Osteocyte (in vitro differentiated cells): ENCODE data around the gene MAF. TPM values are rescaled to one million over a fixed set of nuclear protein-coding genes. Genes with fewer than 3 reads are reported as not detected.

Experiments
- DNase-seq: peaks from one replicate; pipeline ENCODE4 v3.0.0; 2021; ENCODE audit warnings: mixed read lengths; ENCODE audit not compliant: unreplicated experiment; ENCODE audit errors: extremely low spot score
- H3K27ac Mint-ChIP-seq: one replicate; pipeline ENCODE4 v1.8.0; 2021; ENCODE audit warnings: mild to moderate bottlenecking, mixed read lengths; ENCODE audit not compliant: unreplicated experiment
- H3K27me3 Mint-ChIP-seq: one replicate; pipeline ENCODE4 v1.8.0; 2021; ENCODE audit warnings: mixed read lengths; ENCODE audit not compliant: unreplicated experiment
- H3K36me3 Mint-ChIP-seq: one replicate; pipeline ENCODE4 v1.8.0; 2021; ENCODE audit warnings: mixed read lengths; ENCODE audit not compliant: unreplicated experiment
- H3K4me1 Mint-ChIP-seq: one replicate; pipeline ENCODE4 v1.8.0; 2021; ENCODE audit warnings: mixed read lengths; ENCODE audit not compliant: unreplicated experiment
- H3K4me3 Mint-ChIP-seq: one replicate; pipeline ENCODE4 v1.8.0; 2021; ENCODE audit warnings: mild to moderate bottlenecking, moderate library complexity, mixed read lengths; ENCODE audit not compliant: unreplicated experiment
- H3K9me3 Mint-ChIP-seq: one replicate; pipeline ENCODE4 v1.8.0; 2021; ENCODE audit warnings: mixed read lengths; ENCODE audit not compliant: unreplicated experiment
- total RNA-seq: library from RNA; stranded (reverse); gene quantifications from 2 replicates; pipeline ENCODE4 v1.2.1, GENCODE V29; 2021
- TF ChIP-seq, protein P1 (sequence below): fragments of 200-600 bp; sonication (generic); IDR thresholded peaks from 2 replicates; pipeline ENCODE4 v1.5.0; 2021; ENCODE audit warnings: antibody characterized with exemption, mild to moderate bottlenecking, moderate library complexity

Gene MAF
- total RNA-seq, 1 donor from 2014 or later: 63.6 TPM

GRCh38 chr16:79573884-79574283 lies 26.7 kb downstream of the MAF start:
- DNase-seq: no peak
- H3K27ac Mint-ChIP-seq: no peak overlapping the region
- no peaks in the 10 kb centered on the region for H3K36me3 Mint-ChIP-seq

GRCh38 chr16:79573071-79573470 lies 27.5 kb downstream of the MAF start:
- no peaks in the 10 kb centered on the region for H3K9me3 Mint-ChIP-seq

More at GRCh38 chr16:79573884-79574283, 26.7 kb downstream of the MAF start:
- Mint-ChIP-seq H3K9me3 (no peaks in the 10 kb centered on the region), H3K27me3 (peaks cover 7% of the 10 kb centered on the region), H3K4me3 (no peak overlapping the region), H3K4me1 (peaks cover 19% of the 10 kb centered on the region)
- TF ChIP-seq, protein P1, sequence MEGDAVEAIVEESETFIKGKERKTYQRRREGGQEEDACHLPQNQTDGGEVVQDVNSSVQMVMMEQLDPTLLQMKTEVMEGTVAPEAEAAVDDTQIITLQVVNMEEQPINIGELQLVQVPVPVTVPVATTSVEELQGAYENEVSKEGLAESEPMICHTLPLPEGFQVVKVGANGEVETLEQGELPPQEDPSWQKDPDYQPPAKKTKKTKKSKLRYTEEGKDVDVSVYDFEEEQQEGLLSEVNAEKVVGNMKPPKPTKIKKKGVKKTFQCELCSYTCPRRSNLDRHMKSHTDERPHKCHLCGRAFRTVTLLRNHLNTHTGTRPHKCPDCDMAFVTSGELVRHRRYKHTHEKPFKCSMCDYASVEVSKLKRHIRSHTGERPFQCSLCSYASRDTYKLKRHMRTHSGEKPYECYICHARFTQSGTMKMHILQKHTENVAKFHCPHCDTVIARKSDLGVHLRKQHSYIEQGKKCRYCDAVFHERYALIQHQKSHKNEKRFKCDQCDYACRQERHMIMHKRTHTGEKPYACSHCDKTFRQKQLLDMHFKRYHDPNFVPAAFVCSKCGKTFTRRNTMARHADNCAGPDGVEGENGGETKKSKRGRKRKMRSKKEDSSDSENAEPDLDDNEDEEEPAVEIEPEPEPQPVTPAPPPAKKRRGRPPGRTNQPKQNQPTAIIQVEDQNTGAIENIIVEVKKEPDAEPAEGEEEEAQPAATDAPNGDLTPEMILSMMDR: no peak

GRCh38 chr16:79571903-79572535 lies 28.5 kb downstream of the MAF start:
- Mint-ChIP-seq H3K27me3 (peaks cover 7% of the 10 kb centered on the region), H3K9me3 (no peaks in the 10 kb centered on the region), H3K4me3 (no peak overlapping the region), H3K27ac (no peak overlapping the region), H3K36me3 (no peaks in the 10 kb centered on the region), H3K4me1 (peaks cover 19% of the 10 kb centered on the region)
- no peak for DNase-seq
- TF ChIP-seq, protein P1: no peak

More at GRCh38 chr16:79573071-79573470, 27.5 kb downstream of the MAF start:
- Mint-ChIP-seq H3K4me1 (peaks cover 19% of the 10 kb centered on the region), H3K36me3 (no peaks in the 10 kb centered on the region), H3K4me3 (no peak overlapping the region), H3K27ac (no peak overlapping the region), H3K27me3 (peaks cover 7% of the 10 kb centered on the region)
- DNase-seq: no peak
- TF ChIP-seq, protein P1: no peak

DNA sequence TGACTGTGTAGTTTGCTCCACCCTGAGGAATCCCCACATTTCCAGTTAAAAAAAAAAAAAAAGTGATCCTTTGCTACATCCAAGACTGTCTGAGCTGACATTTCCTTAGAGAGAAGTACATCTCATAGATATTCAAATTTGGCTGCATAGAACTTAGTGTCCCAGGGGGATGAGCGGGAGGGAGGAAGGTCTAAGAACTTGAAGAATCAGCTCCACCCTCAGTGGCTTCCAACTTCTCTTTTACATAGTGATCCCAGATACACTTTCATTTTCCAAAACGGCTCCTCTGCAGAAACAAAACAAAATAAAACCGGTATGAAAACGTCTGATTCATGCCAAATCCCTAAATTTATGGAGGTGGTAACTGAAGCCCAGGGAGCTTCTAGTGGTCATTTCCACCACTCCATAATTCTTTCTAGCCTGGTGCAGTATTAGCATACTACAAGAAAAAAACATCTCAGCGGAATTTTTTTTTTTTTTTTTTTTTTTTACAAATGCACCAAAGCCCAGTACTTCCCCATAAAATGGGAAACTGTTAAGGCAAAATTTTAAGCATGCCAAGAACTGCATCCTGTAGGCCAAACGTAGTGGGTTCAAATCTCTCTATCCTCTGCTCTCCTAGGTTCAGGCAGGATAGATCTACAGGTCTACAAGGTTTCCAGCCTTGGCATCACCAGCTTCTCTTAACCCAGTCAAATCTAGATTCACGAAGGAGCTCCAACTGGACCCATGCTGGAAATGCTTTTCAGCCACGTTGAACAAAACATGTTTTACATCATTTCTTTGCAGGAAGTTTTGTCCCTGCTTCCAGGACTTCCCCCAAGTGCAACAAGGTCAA lies 29.3 kb downstream of the MAF start:
- TF ChIP-seq, protein P1: no peak
- H3K4me1 Mint-ChIP-seq: peaks cover 19% of the 10 kb centered on the region
- peak overlapping the region; percentile 59 for H3K4me3 Mint-ChIP-seq
- H3K27ac Mint-ChIP-seq: peak overlapping the region; percentile 25
- peaks cover 7% of the 10 kb centered on the region for H3K27me3 Mint-ChIP-seq
- no peak for DNase-seq
- H3K36me3 Mint-ChIP-seq: no peaks in the 10 kb centered on the region
- no peaks in the 10 kb centered on the region for H3K9me3 Mint-ChIP-seq

- TF ChIP-seq, protein P1: no peak
- Mint-ChIP-seq H3K4me1 (no peaks in the 10 kb centered on the region), H3K36me3 (no peaks in the 10 kb centered on the region), H3K27ac (no peak overlapping the region), H3K27me3 (peaks cover 7% of the 10 kb centered on the region), H3K4me3 (no peak overlapping the region), H3K9me3 (no peaks in the 10 kb centered on the region)
- no peak for DNase-seq
These were observed 35.8 kb downstream of the MAF start for GRCh38 chr16:79564671-79565107.
